Activated T-cell treated with anti-CD3 and anti-CD28 coated beads, Interleukin-2, amount 50 U/mL, for 24 hours (primary cell): Measurements from ENCODE around the gene MAP3K14.

ENCODE experiments used
- DNase-seq: peaks from one replicate; pipeline ENCODE4 v3.0.0-alpha.2; 2020
- H3K27ac Mint-ChIP-seq: 2 replicates; pipeline ENCODE4 v1.8.0; 2020; ENCODE audit warnings: mild to moderate bottlenecking, mixed read lengths
- H3K27me3 Mint-ChIP-seq: 2 replicates; pipeline ENCODE4 v1.8.0; 2020; ENCODE audit warnings: mixed read lengths
- H3K36me3 Mint-ChIP-seq: 2 replicates; pipeline ENCODE4 v1.8.0; 2020; ENCODE audit warnings: low read depth, mixed read lengths
- H3K4me1 Mint-ChIP-seq: 2 replicates; pipeline ENCODE4 v1.8.0; 2020; ENCODE audit warnings: low read depth, mixed read lengths
- H3K4me3 Mint-ChIP-seq: 2 replicates; pipeline ENCODE4 v1.8.0; 2020; ENCODE audit warnings: mild to moderate bottlenecking, moderate library complexity, mixed read lengths
- H3K9me3 Mint-ChIP-seq: 2 replicates; pipeline ENCODE4 v1.8.0; 2020; ENCODE audit warnings: mixed read lengths

Gene MAP3K14

DNA sequence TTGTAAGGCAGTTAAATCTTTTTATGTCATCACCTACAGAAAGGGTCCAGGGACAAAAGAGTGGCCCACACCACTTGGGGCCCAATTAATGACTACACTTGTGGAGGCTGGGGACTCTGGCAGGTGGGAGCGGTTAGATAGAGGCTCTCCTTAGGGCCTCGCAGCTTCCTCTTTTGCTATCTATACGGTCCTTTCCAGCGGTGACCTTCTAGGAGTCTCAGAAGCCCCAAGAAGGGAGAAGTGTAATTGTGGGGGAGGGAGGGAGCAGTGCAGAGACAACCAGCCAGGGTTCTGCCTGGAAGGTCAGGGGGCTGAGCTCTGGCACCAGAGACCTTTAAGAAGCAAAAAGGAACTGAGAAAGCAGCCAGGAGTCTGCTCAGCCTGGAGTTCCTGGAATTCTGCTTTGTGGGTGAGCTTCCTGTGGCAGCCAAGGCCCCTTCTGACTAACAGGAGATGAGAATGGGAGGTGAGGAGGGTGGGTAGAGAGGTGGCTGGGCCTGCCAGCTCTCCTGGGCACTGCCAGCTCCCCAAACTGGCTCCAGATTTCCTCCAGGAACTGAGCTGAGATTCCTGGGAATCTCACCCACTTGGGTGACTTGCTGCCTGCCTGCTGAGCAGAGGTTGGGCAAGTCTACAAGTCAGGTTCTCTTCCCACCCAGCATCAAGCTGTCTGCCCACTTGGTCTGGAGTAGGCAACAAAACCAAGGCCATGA is 16.3 kb upstream of the MAP3K14 start:
- Mint-ChIP-seq H3K9me3 (no peaks in the 10 kb centered on the region), H3K27me3 (no peaks in the 10 kb centered on the region), H3K36me3 (no peaks in the 10 kb centered on the region), H3K27ac (peak overlapping the region; percentile 60), H3K4me3 (no peak overlapping the region), H3K4me1 (peaks cover 21% of the 10 kb centered on the region)
- DNase-seq = no peak

DNA sequence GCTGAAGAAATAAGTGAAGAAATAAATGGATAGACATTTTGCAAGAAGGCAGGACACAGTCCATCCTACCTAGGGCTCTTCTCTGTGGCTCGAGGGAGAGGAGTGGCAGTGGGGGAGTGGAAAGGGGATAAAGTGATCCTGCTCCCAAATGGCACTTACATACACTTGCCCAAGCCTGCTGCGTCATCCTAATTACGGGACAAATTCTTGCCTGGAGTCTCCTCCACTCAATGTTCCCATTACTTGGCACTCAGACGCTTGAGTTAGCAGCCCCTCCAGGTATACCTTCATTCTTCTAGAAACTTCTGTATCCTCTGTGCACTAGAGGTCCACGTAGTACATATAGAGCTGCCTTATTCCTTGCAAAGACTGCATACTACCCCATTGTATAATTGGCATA is 15.7 kb upstream of the MAP3K14 start:
- Mint-ChIP-seq H3K4me1 (peaks cover 21% of the 10 kb centered on the region), H3K27ac (no peak overlapping the region), H3K27me3 (no peaks in the 10 kb centered on the region), H3K36me3 (no peaks in the 10 kb centered on the region), H3K9me3 (no peaks in the 10 kb centered on the region), H3K4me3 (no peak overlapping the region)
- DNase-seq = no peak

DNA sequence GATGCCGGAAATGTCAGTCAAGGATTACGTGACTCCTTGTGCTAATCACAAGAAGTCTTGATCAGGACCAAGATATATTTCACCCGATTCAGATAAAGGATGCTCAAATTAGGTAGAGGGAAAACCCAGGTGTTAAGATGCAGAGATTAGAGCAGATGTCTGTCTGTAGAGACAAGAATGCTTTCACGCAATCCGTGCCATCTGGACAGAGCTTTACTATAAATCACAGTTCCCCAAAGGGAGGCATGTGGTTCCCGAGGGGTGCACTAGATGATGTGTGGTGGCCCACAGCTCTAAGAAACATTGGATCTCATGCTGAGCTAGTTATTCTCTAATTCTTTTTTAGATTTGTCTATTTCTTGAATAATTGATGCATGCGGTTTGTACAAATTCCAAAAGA is 9.8 kb upstream of the MAP3K14 start:
- no peaks in the 10 kb centered on the region for H3K27me3 Mint-ChIP-seq
- no peak overlapping the region for H3K4me3 Mint-ChIP-seq
- H3K4me1 Mint-ChIP-seq = peaks cover 19% of the 10 kb centered on the region
- no peak for DNase-seq
- H3K27ac Mint-ChIP-seq = no peak overlapping the region
- no peaks in the 10 kb centered on the region for H3K9me3 Mint-ChIP-seq
- no peaks in the 10 kb centered on the region for H3K36me3 Mint-ChIP-seq

DNA sequence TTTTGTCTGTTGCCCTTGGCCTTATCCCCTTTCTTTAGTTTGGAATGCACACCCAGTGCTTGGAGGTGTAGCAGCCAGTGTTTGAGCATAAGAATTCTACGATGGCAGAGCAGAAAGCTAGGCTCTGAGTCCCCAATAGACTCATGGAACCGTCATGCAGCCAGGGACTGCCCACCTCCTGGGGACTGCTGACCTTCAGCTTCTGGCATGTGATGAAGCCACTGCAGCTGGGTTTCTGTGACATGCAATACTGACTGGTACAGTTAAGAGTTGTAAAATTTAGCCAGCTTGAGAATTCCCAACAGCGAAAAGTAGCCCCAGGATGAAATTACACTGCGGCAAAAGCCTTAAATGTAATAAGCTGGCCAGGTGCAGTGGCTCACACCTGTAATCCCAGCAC is 9.0 kb upstream of the MAP3K14 start:
- no peak for DNase-seq
- Mint-ChIP-seq H3K9me3 (no peaks in the 10 kb centered on the region), H3K27me3 (no peaks in the 10 kb centered on the region), H3K4me1 (peaks cover 27% of the 10 kb centered on the region), H3K4me3 (no peak overlapping the region), H3K36me3 (no peaks in the 10 kb centered on the region), H3K27ac (no peak overlapping the region)

DNA sequence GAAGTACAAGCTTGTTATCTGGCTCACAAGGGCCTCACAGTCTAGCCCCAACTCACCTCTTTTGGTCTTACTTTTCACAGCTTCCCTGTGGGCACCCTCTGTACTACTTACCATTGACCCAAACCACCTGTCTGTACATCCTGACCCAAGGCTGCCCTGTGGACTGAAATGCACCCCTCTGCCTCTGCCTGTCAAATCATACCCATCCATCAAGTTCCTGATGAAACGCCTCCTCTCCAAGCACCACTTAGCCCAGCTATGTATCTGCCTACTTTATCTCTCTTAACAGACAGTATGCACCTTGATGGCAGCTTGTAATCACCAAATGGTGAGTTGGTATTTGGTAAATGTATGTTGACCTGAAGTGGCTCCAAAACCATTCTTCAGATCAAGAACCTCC is 7.5 kb upstream of the MAP3K14 start:
- Mint-ChIP-seq H3K27ac (no peak overlapping the region), H3K4me1 (peaks cover 35% of the 10 kb centered on the region), H3K9me3 (no peaks in the 10 kb centered on the region), H3K27me3 (no peaks in the 10 kb centered on the region), H3K4me3 (no peak overlapping the region), H3K36me3 (no peaks in the 10 kb centered on the region)
- no peak for DNase-seq

DNA sequence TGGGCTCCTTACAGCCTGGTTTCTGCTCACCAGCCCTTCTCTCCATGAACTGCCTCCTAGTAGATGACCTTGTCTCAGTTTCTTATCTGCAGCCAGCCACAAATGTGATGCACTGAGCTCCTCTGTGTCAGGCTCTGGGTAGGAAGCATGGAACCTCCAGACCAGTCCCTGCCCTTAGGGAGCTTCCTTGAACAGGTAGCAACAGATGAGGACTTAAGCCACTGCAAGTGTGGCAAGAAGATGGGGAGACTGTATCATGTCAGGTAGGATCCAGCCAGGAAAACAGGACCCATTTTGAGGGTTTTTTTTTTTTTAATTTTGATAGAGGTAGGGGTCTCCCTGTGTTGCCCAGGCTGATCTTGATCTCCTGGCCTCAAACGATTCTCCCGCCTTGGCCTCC is 5.3 kb upstream of the MAP3K14 start:
- no peak overlapping the region for H3K4me3 Mint-ChIP-seq

DNA sequence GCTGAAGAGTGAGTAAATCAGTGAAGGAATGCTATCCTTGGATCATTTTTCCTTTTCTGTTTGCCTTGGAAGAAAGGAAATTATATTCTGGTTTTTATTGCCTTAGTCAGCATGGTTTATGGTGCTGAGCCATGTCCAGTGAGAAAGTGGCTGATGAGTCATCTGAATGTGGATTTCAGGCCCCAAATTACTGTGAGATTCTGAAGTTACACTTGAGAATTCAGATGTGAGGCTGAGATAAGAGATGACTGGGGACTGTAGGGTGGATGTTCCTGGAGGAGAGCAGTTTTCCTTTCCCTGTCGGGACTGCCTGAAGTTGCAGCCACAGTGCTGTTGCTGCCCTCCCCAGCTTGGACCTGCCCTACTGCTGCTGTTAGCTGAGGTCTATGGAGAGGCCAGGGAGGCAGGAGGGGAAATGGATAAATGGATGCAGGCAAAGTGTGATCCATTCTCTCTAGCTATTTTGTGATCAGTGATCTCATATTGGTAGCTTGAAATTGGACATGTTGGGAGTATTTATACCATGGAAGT is 4.2 kb upstream of the MAP3K14 start:
- Mint-ChIP-seq H3K27ac (peak overlapping the region; percentile 63), H3K27me3 (no peaks in the 10 kb centered on the region), H3K36me3 (peaks cover 4% of the 10 kb centered on the region), H3K4me3 (no peak overlapping the region), H3K9me3 (no peaks in the 10 kb centered on the region), H3K4me1 (peaks cover 56% of the 10 kb centered on the region)
- DNase-seq = no peak

More for the DNA sequence above, 5.3 kb upstream of the MAP3K14 start:
- Mint-ChIP-seq H3K27me3 (no peaks in the 10 kb centered on the region), H3K4me1 (peaks cover 55% of the 10 kb centered on the region), H3K27ac (no peak overlapping the region), H3K9me3 (no peaks in the 10 kb centered on the region), H3K36me3 (no peaks in the 10 kb centered on the region)
- no peak for DNase-seq

DNA sequence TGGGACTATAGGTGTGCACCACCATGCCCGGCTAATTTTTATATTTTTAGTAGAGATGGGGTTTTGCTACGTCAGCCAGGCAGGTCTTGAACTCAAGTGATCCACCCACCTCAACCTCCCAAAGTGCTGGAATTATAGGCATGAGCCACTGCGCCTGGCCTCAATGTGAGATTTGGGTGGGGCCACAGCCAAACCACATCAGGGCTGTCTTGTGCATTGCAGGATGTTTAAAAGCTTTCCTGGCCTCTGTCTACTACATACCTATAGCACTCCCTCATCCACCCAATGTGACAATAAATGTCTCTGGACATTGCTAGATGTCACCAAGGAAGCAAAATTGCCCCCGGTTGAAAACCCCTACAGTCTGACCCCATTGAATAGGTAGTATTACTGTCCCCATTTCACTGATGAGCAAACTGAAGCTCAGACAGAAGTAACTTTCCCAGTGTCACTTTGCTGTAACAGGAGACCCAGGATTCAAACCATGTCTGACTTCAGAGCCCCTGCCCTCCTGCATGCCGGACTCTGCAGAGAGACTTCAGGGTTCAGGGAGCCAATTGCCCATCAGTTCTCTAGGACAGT is 3.6 kb upstream of the MAP3K14 start:
- DNase-seq = no peak
- H3K27ac Mint-ChIP-seq = peak overlapping the region; percentile 63
- no peak overlapping the region for H3K4me3 Mint-ChIP-seq
- peaks cover 10% of the 10 kb centered on the region for H3K36me3 Mint-ChIP-seq
- H3K4me1 Mint-ChIP-seq = peaks cover 56% of the 10 kb centered on the region
- H3K9me3 Mint-ChIP-seq = no peaks in the 10 kb centered on the region
- H3K27me3 Mint-ChIP-seq = no peaks in the 10 kb centered on the region

DNA sequence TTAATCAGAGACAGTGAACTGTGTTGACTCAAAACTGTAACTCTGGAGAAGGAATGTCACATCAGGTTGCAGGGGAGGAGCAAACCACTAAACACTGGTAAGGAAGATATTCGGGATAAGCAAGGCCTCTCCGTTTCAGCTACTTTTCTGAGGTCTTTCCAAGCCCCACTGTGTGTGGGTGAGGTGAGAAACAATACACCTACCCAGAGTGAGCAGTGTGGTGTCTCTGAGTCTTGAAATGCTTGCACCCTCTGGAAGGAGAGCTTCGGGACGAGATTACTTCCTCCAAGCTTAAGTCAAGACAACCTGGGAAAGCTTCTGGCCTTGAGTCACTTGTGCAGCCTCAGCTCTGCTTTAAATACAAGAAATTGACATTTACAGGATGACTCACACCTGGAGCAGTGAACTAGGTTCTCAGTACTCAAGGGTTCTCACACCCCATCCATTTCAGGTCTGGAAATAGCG is 2.5 kb upstream of the MAP3K14 start:
- no peak for DNase-seq
- Mint-ChIP-seq H3K27me3 (no peaks in the 10 kb centered on the region), H3K9me3 (no peaks in the 10 kb centered on the region), H3K27ac (peak overlapping the region; percentile 76), H3K36me3 (peaks cover 22% of the 10 kb centered on the region), H3K4me3 (no peak overlapping the region), H3K4me1 (peaks cover 56% of the 10 kb centered on the region)

DNA sequence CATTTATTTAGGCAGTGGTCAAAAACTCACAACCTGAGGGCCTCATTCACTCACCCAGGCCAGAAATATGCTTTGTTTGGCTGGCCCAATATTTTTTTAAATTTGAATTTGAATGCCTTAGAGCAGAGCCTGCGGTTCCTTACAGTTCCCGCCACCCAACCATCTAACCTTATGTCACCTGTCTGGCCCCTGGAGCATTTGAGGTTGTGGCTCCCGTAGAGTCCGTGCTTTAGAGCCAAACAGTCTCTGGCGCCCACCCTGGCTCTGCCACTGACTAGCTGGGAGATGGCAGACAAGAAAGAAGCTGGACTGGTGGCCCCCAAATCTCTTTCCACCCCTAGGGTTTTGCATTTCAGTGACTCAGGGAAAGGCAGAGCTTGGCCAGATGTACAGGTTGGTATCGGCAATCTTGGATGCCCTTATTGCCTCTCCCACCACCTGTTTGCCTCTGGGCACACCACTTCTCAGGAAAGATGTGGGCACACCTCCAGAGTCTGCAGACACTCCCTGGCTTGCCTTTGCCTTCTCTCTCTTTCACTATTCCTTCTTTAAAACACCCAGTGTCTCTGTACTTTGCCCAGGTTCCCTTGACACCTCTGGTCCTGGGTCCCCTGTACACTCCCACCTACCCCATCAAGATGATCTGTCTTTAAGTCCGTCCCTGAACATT is 1.9 kb upstream of the MAP3K14 start:
- peaks cover 58% of the 10 kb centered on the region for H3K4me1 Mint-ChIP-seq
- no peaks in the 10 kb centered on the region for H3K27me3 Mint-ChIP-seq

DNA sequence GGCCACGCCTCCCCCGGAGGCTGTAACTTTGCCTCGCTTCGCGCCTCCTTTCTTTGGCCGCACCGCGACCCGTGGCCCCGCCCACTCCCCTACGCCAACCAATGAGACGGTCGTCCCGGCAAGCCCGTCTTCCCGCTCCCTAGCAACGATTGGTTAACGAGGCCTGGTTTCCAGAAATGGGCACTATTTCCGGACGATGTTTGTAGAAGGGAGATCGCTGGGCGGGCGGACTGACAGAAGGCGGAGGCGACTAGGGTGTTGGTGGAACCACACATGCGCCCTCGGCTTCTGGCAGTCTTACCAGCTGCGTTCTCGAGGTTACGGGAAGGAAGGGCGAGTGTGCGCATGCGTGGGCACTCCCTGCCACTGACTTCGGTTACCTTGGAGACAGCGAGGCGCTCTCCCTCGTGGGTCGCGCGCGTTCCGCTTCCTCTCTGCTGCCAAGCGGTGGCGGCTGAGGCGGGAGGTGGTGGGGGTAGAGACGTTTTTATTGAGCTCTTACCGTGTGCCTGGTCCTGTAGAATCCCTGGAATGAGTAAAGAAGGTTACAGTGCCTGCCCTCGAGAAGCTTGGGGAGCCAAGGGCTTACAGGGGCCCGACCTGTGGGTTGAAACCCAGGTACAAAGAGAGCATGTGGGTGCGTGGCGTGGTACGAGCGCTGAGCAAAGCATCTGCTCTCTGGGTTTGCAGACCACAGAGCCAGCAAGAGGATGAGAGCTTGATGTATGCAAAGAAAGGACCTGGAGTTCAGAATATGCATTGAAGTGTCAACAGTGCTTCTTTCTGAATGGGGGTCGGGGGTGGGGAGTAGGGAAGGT is 500 bp upstream of the MAP3K14 start:
- Mint-ChIP-seq H3K27me3 (no peaks in the 10 kb centered on the region), H3K27ac (peak overlapping the region; percentile 97), H3K9me3 (no peaks in the 10 kb centered on the region), H3K4me1 (peaks cover 68% of the 10 kb centered on the region), H3K36me3 (peaks cover 39% of the 10 kb centered on the region), H3K4me3 (peak overlapping the region; percentile 84)
- DNase-seq = peak; percentile 99

More for the DNA sequence above, 1.9 kb upstream of the MAP3K14 start:
- DNase-seq = no peak
- H3K27ac Mint-ChIP-seq = peak overlapping the region; percentile 76
- no peaks in the 10 kb centered on the region for H3K9me3 Mint-ChIP-seq
- no peak overlapping the region for H3K4me3 Mint-ChIP-seq
- H3K36me3 Mint-ChIP-seq = peaks cover 27% of the 10 kb centered on the region

DNA sequence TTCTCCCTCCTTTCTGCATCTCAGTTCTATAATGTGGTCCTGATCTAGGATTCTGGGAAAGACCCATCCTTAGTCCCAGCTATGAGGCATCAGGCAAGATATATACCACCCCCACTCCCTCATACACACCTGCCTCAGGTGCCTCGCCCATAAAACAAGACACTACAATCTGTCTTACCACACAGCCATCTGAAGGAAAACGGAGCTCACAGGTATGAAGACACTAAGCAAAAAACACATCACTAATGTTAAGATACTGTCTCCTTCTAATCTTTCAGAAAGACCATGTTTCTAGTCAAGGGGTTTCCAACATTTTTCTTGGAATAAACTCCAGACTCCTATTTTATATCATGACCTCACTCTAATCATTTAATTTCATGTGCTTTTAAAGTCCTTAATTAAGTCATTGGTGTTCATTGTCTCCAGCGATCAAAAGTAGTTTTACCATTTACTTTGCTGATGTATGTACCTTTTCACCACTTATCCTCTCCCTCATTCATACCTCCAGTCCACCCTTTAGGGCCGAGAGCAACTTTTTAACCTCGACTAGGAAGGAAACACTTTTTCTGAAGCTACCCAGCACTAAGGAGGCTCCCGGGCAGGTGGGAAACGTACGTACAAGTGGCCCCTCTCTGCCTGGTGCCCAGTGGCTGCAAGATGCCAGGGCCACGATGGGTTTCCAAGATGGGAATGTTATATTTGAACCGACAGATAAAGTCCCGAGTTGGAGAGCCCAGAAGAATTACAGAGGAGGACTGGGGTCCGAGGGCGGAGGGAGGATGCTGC is 979 bp downstream of the MAP3K14 start:
- H3K9me3 Mint-ChIP-seq = no peaks in the 10 kb centered on the region
- H3K36me3 Mint-ChIP-seq = peaks cover 52% of the 10 kb centered on the region
- H3K4me3 Mint-ChIP-seq = peak overlapping the region; percentile 93
- peaks cover 68% of the 10 kb centered on the region for H3K4me1 Mint-ChIP-seq
- H3K27ac Mint-ChIP-seq = peak overlapping the region; percentile 95
- no peak for DNase-seq
- H3K27me3 Mint-ChIP-seq = no peaks in the 10 kb centered on the region

DNA sequence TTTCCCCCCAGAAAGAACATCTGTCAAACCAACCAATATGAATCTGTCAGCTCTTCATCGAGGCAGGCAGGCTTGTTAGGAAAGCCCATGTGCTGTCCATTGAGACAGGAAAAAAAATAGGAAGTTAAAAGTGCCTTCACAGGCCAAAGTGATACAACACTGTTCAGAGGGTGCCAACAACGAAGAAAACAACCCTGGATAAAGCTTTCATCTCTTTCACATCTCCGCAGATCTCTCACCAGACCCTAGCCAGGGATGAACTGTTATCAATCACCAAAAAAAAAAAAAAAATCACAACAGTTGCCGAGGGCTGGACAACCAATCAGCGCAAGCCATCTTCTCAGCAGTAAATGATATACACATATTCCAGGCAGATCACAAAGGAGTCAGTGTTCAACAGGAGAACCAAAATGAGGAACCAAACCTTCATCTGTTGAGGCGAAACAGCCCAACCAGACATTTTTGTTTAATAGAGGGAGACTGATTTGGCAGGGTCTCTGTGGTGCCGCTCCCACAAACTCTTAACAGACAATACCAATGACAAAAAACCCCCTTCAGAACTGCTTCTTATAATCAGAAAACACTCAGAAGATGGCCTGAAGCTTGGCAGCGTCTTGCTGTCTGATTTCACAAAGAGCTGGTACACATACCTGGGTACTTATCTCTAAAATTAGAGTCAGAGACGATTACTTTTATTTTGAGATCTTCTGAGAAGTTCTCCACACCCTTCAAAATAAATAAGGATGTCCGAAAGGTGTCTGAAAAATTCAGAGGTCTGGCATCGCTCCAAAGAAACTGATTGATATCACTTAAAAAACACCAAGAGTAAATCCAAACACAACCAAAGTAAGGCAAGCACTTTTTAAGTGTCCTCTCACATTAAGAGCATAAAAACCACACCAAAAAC is 1.8 kb downstream of the MAP3K14 start:
- no peak for DNase-seq
- peaks cover 69% of the 10 kb centered on the region for H3K4me1 Mint-ChIP-seq
- peak overlapping the region; percentile 93 for H3K4me3 Mint-ChIP-seq
- H3K27me3 Mint-ChIP-seq = no peaks in the 10 kb centered on the region
- peak overlapping the region; percentile 95 for H3K27ac Mint-ChIP-seq
- H3K9me3 Mint-ChIP-seq = no peaks in the 10 kb centered on the region
- H3K36me3 Mint-ChIP-seq = peaks cover 61% of the 10 kb centered on the region
